GM12875 (cell line): ENCODE data around the gene C7orf33.

Experiments used
- H3K4me3 ChIP-seq: one replicate; pipeline ENCODE4 v1.5.1; 2011; ENCODE audit warnings: low read depth, low read length, control low read depth
- CTCF ChIP-seq: IDR thresholded peaks from 2 replicates; pipeline ENCODE4 v1.5.1; 2011; ENCODE audit warnings: low read depth, mild to moderate bottlenecking, control low read depth, inconsistent platforms, low read length, moderate library complexity, borderline replicate concordance; ENCODE audit not compliant: insufficient read depth

The C7orf33 gene

GRCh38 chr7:148553979-148554378 is 36.6 kb upstream of the C7orf33 start:
- H3K4me3 ChIP-seq: no peak overlapping the region
- no peak for TF ChIP-seq CTCF

GRCh38 chr7:148556892-148557291 is 33.7 kb upstream of the C7orf33 start:
- H3K4me3 ChIP-seq: no peak overlapping the region
- no peak for TF ChIP-seq CTCF

GRCh38 chr7:148558914-148559313 is 31.7 kb upstream of the C7orf33 start:
- no peak overlapping the region for H3K4me3 ChIP-seq
- TF ChIP-seq CTCF: no peak

GRCh38 chr7:148561099-148561498 is 29.5 kb upstream of the C7orf33 start:
- no peak overlapping the region for H3K4me3 ChIP-seq
- TF ChIP-seq CTCF: no peak

GRCh38 chr7:148563583-148564274 is 26.8 kb upstream of the C7orf33 start:
- TF ChIP-seq CTCF: no peak
- peak overlapping the region; percentile 21 for H3K4me3 ChIP-seq

GRCh38 chr7:148564275-148564951 is 26.2 kb upstream of the C7orf33 start:
- H3K4me3 ChIP-seq: peak overlapping the region; percentile 21

GRCh38 chr7:148566736-148567135 is 23.8 kb upstream of the C7orf33 start:
- no peak for TF ChIP-seq CTCF
- H3K4me3 ChIP-seq: no peak overlapping the region
